Common myeloid progenitor, CD34-positive (primary cell): ENCODE data around the gene PLXDC1.
"Not testable (repeated sequence)": the region's sequence is repeated elsewhere in the genome, so short reads cannot be mapped to it uniquely, and the experiment has no call there.

Source experiments
- CTCF ChIA-PET: fragments of 350-600 bp; sonication (Branson Sonifier 250); formaldehyde crosslinking; loops from one replicate; lab custom pipeline; 2021; ENCODE audit warnings: antibody characterized with exemption; lab: Charles Lee
- POLR2A ChIA-PET: fragments of 350-600 bp; sonication (Branson Sonifier 250); formaldehyde crosslinking; loops from one replicate; lab custom pipeline; 2021; ENCODE audit warnings: antibody characterized with exemption; lab: Charles Lee
- DNase-seq, 3 donors: peaks; one replicate each; pipeline versions ENCODE4 v3.0.0 to v3.0.0-alpha.2; 2013
- H3K27ac ChIP-seq, 2 experiments: 1 replicate in 1 of 2; 2 replicates in 1 of 2; pipeline ENCODE4 v1.7.0; 2013; ENCODE audit warnings: inconsistent platforms in 2 of 2, low read length in 2 of 2, mild to moderate bottlenecking in 2 of 2, low read depth in 1 of 2, moderate library complexity in 1 of 2; ENCODE audit not compliant: severe bottlenecking in 2 of 2, insufficient read depth in 1 of 2, poor library complexity in 1 of 2
- H3K27me3 ChIP-seq, 5 experiments: replicated peaks in 2 of 5; 1 replicate in 3 of 5; 2 replicates in 2 of 5; pipeline versions ENCODE4 v1.6.1 to v1.7.0; 2013; ENCODE audit warnings: low read length in 4 of 5, mild to moderate bottlenecking in 2 of 5, moderate library complexity in 2 of 5, inconsistent platforms in 1 of 5; ENCODE audit not compliant: insufficient read depth in 5 of 5, control insufficient read depth in 4 of 5
- H3K36me3 ChIP-seq, 4 experiments: 1 replicate in 2 of 4; 2 replicates in 2 of 4; pipeline versions ENCODE4 v1.6.1 to v1.7.0; 2013; ENCODE audit warnings: low read length in 3 of 4, control low read depth in 1 of 4, mild to moderate bottlenecking in 1 of 4; ENCODE audit not compliant: control insufficient read depth in 4 of 4, insufficient read depth in 4 of 4
- H3K4me1 ChIP-seq, 4 experiments: 1 replicate in 3 of 4; 2 replicates in 1 of 4; pipeline versions ENCODE4 v1.6.1 to v1.7.1; 2013; ENCODE audit warnings: low read length in 3 of 4, mild to moderate bottlenecking in 3 of 4, control low read depth in 1 of 4, inconsistent platforms in 1 of 4, moderate library complexity in 1 of 4; ENCODE audit not compliant: control insufficient read depth in 4 of 4, insufficient read depth in 4 of 4; ENCODE audit errors: control extremely low read depth in 1 of 4
- H3K4me3 ChIP-seq, 7 experiments: 1 replicate in 4 of 7; 2 replicates in 3 of 7; pipeline versions ENCODE4 v1.5.1 to v1.7.0; 2013; ENCODE audit warnings: mild to moderate bottlenecking in 7 of 7, low read length in 6 of 7, moderate library complexity in 6 of 7, inconsistent platforms in 2 of 7, low read depth in 2 of 7, control low read depth in 1 of 7; ENCODE audit not compliant: insufficient read depth in 4 of 7, control insufficient read depth in 1 of 7; ENCODE audit errors: extremely low read depth in 1 of 7
- H3K9me3 ChIP-seq, 5 experiments: 1 replicate in 4 of 5; 2 replicates in 1 of 5; pipeline versions ENCODE4 v1.6.1 to v1.7.1; 2013; ENCODE audit warnings: low read length in 4 of 5, mild to moderate bottlenecking in 2 of 5, inconsistent platforms in 1 of 5, low read depth in 1 of 5, moderate library complexity in 1 of 5; ENCODE audit not compliant: control insufficient read depth in 4 of 5, insufficient read depth in 2 of 5; ENCODE audit errors: control extremely low read depth in 1 of 5
- WGBS: methylation state at CpG from one replicate; pipeline ENCODE4 v1.1.5; 2013; ENCODE audit not compliant: insufficient coverage; 5-methylcytosine and 5-hydroxymethylcytosine counted together

PLXDC1 gene

GRCh38 chr17:39126436-39126835, 25.0 kb downstream of the PLXDC1 start:
- DNase-seq = no peak
- H3K9me3 ChIP-seq = no peaks in the 10 kb centered on the region
- no peak overlapping the region for H3K4me3 ChIP-seq
- ChIA-PET POLR2A (no interaction called here), CTCF (no interaction called here)
- H3K27ac ChIP-seq = no peak overlapping the region
- H3K27me3 ChIP-seq = peaks cover 0 to 11% (median 0%) of the 10 kb centered on the region in 5 experiments
- no peaks in the 10 kb centered on the region for H3K36me3 ChIP-seq
- 91% methylated on average over 4 of the region's 6 CpGs for WGBS
- H3K4me1 ChIP-seq = no peaks in the 10 kb centered on the region

- H3K4me1 ChIP-seq = no peaks in the 10 kb centered on the region
- no peak overlapping the region for H3K27ac ChIP-seq
- ChIA-PET CTCF (interaction anchor here (1.4 to 2.3 kb wide), 2 partner anchors 11 to 142 kb away, joined by 4 to 8 read pairs; no protein-coding TSS in a partner anchor), POLR2A (no interaction called here)
- 100% methylated on average over 2 of the region's 2 CpGs for WGBS
- H3K36me3 ChIP-seq = no peaks in the 10 kb centered on the region
- H3K9me3 ChIP-seq = no peaks in the 10 kb centered on the region
- DNase-seq = no peak
- no peak overlapping the region for H3K4me3 ChIP-seq
- peaks cover 0 to 9% (median 0%) of the 10 kb centered on the region in 5 experiments for H3K27me3 ChIP-seq
These were observed 26.1 kb downstream of the PLXDC1 start for GRCh38 chr17:39125143-39125875.

- WGBS = 93% methylated on average over 9 of the region's 9 CpGs
- ChIA-PET POLR2A (no interaction called here), CTCF (interaction anchor here (0.6 to 1.4 kb wide), 4 partner anchors 11 to 141 kb away, joined by 3 to 4 read pairs (median 4); no protein-coding TSS in a partner anchor)
- no peaks in the 10 kb centered on the region for H3K4me1 ChIP-seq
- no peak overlapping the region for H3K27ac ChIP-seq
- DNase-seq = no peak
- H3K27me3 ChIP-seq = peaks cover 0 to 11% (median 0%) of the 10 kb centered on the region in 5 experiments
- H3K4me3 ChIP-seq = no peak overlapping the region
- no peaks in the 10 kb centered on the region for H3K9me3 ChIP-seq
- H3K36me3 ChIP-seq = no peaks in the 10 kb centered on the region
These were observed 27.8 kb downstream of the PLXDC1 start for GRCh38 chr17:39123627-39124026.

GRCh38 chr17:39122991-39123390, 28.4 kb downstream of the PLXDC1 start:
- Histone ChIP-seq H3K4me1 (no peaks in the 10 kb centered on the region), H3K4me3 (no peak overlapping the region), H3K27ac (no peak overlapping the region), H3K9me3 (no peaks in the 10 kb centered on the region), H3K36me3 (no peaks in the 10 kb centered on the region), H3K27me3 (peaks cover 0 to 11% (median 0%) of the 10 kb centered on the region in 5 experiments)
- DNase-seq = no peak
- ChIA-PET CTCF (interaction anchor here (0.7 to 1.1 kb wide), 4 partner anchors 23 to 140 kb away, joined by 3 to 4 read pairs (median 4); no protein-coding TSS in a partner anchor), POLR2A (no interaction called here)
- WGBS = 96% methylated on average over 5 of the region's 7 CpGs

GRCh38 chr17:39121919-39122318, 29.5 kb downstream of the PLXDC1 start:
- H3K4me3 ChIP-seq, H3K27ac ChIP-seq, H3K36me3 ChIP-seq, DNase-seq, H3K4me1 ChIP-seq, POLR2A ChIA-PET, H3K9me3 ChIP-seq: not testable (repeated sequence)
- peaks cover 0 to 11% (median 0%) of the 10 kb centered on the region in 5 experiments for H3K27me3 ChIP-seq
- 95% methylated on average over 9 of the region's 10 CpGs for WGBS
- CTCF ChIA-PET = interaction anchor here (1.0 to 1.1 kb wide), 2 partner anchors 9 to 61 kb away, joined by 3 read pairs; no protein-coding TSS in a partner anchor

- CTCF ChIA-PET = interaction anchor here (1.5 kb wide), 1 partner anchor 11 kb away, joined by 4 read pairs; no protein-coding TSS in a partner anchor
These were observed 32.6 kb downstream of the PLXDC1 start for GRCh38 chr17:39118674-39119419.

More at GRCh38 chr17:39118674-39119419, 32.6 kb downstream of the PLXDC1 start:
- WGBS = 100% methylated on average over 3 of the region's 5 CpGs
- Histone ChIP-seq H3K27me3 (peaks cover 0 to 14% (median 0%) of the 10 kb centered on the region in 5 experiments), H3K4me3 (no peak overlapping the region), H3K9me3 (no peaks in the 10 kb centered on the region), H3K36me3 (no peaks in the 10 kb centered on the region), H3K4me1 (no peaks in the 10 kb centered on the region), H3K27ac (no peak overlapping the region)
- POLR2A ChIA-PET = no interaction called here
- no peak for DNase-seq
